HCT116 (cell line): ENCODE data around the gene HORMAD2. TPM values are rescaled to one million over a fixed set of nuclear protein-coding genes. Genes with fewer than 3 reads are reported as not detected.
A peak's percentile ranks its signal among the peaks of the same experiment; 100 is the strongest.
"Not testable (repeated sequence)": the region's sequence is repeated elsewhere in the genome, so short reads cannot be mapped to it uniquely, and the experiment has no call there.

ENCODE experiments used
- ATAC-seq: fragments of 200-7000 bp; cut with Tn5 transposase; 2 replicates; pipeline ENCODE4 v1.9.1; 2020; ENCODE audit warnings: mild to moderate bottlenecking, moderate library complexity
- BruUV-seq: library from RNA; stranded (reverse); fragments of 400-500 nt; replicated peaks from 2 replicates; lab custom pipeline; 2021; lab: Mats Ljungman, UMichigan
- CTCF ChIA-PET: fragments of 300-600 bp; sonication (Branson Sonifier 250); formaldehyde crosslinking; loops from one replicate; lab custom pipeline; 2021; ENCODE audit warnings: antibody characterized with exemption; lab: Charles Lee
- POLR2A ChIA-PET: fragments of 300-600, 350-600 bp; sonication (Branson Sonifier 250); formaldehyde crosslinking; loops from one replicate; lab custom pipeline; 2021; ENCODE audit warnings: antibody characterized with exemption; lab: Charles Lee
- RAD21 ChIA-PET, 2 experiments: fragments of 300-600 bp; sonication (Branson Sonifier 250); formaldehyde crosslinking; loops; one replicate each; lab custom pipeline; 2023; ENCODE audit warnings: low total read pairs in 2 of 2; ENCODE audit not compliant: uncharacterized antibody in 2 of 2, unreplicated experiment in 2 of 2, low non-redundant PET in 1 of 2; lab: Charles Lee
- DNase-seq: peaks from one replicate; pipeline ENCODE4 v3.0.0-alpha.2; 2010; ENCODE audit warnings: low read depth, low spot score
- H2AFZ ChIP-seq: fragments of 200-600 bp; shearing (Covaris generic), sonication (generic); 2 replicates; pipeline ENCODE4 v1.6.1; 2017; ENCODE audit warnings: low read depth, mixed run types, mixed read lengths, antibody characterized with exemption, low read length; ENCODE audit not compliant: poor library complexity, severe bottlenecking
- H3K27ac ChIP-seq: 2 replicates; pipeline ENCODE4 v1.5.1; 2012; ENCODE audit warnings: low read depth, low read length
- H3K27me3 ChIP-seq: fragments of 200-600 bp; sonication (generic); 2 replicates; pipeline ENCODE4 v1.6.1; 2016; ENCODE audit warnings: mixed run types, low read length, mixed read lengths; ENCODE audit not compliant: insufficient read depth
- H3K36me3 ChIP-seq, 2 experiments: fragments of 200-500 bp in 1 of 2; fragments of 200-600 bp in 1 of 2; sonication (Bioruptor generic) in 1 of 2; sonication (generic) in 1 of 2; 2 replicates each; pipeline versions ENCODE4 v1.5.1 to v1.6.1; 2014 to 2016; ENCODE audit warnings: low read length in 2 of 2, inconsistent platforms in 1 of 2, mixed read lengths in 1 of 2, mixed run types in 1 of 2; ENCODE audit not compliant: insufficient read depth in 2 of 2, control insufficient read depth in 1 of 2
- H3K4me1 ChIP-seq, 2 experiments: fragments of 200-600 bp in 1 of 2; sonication (generic) in 1 of 2; 2 replicates each; pipeline versions ENCODE4 v1.5.1 to v1.6.1; 2012 to 2017; ENCODE audit warnings: low read length in 2 of 2, inconsistent platforms in 1 of 2, mild to moderate bottlenecking in 1 of 2, mixed read lengths in 1 of 2, mixed run types in 1 of 2, moderate library complexity in 1 of 2; ENCODE audit not compliant: insufficient read depth in 2 of 2, control insufficient read depth in 1 of 2
- H3K4me2 ChIP-seq: fragments of 200-600 bp; sonication (generic); 2 replicates; pipeline ENCODE4 v1.6.1; 2017; ENCODE audit warnings: mixed run types, low read length, mixed read lengths
- H3K4me3 ChIP-seq, 2 experiments: fragments of 200-600 bp in 1 of 2; sonication (generic) in 1 of 2; replicated peaks in 1 of 2; 2 replicates each; pipeline ENCODE4 v1.5.1; 2011 to 2016; ENCODE audit warnings: low read length in 2 of 2, control low read depth in 1 of 2, low read depth in 1 of 2, mild to moderate bottlenecking in 1 of 2, mixed read lengths in 1 of 2, mixed run types in 1 of 2
- H3K79me2 ChIP-seq: fragments of 200-600 bp; sonication (generic); 2 replicates; pipeline ENCODE4 v1.6.1; 2017; ENCODE audit warnings: mild to moderate bottlenecking, mixed run types, low read length, moderate library complexity, mixed read lengths; ENCODE audit not compliant: insufficient read depth
- H3K9ac ChIP-seq: fragments of 200-600 bp; sonication (generic); 2 replicates; pipeline ENCODE4 v1.6.1; 2016; ENCODE audit warnings: low read length, mixed read lengths
- H3K9me2 ChIP-seq: fragments of 200-600 bp; sonication (generic), shearing (Covaris generic); 2 replicates; pipeline ENCODE4 v1.6.1; 2017; ENCODE audit warnings: mixed run types, mild to moderate bottlenecking, moderate library complexity; ENCODE audit not compliant: insufficient read depth
- H3K9me3 ChIP-seq, 2 experiments: fragments of 200-500 bp in 1 of 2; fragments of 200-600 bp in 1 of 2; sonication (Bioruptor generic) in 1 of 2; sonication (generic) in 1 of 2; 2 replicates each; pipeline ENCODE4 v1.6.1; 2014 to 2017; ENCODE audit warnings: low read length in 2 of 2, mixed read lengths in 2 of 2, inconsistent platforms in 1 of 2, low read depth in 1 of 2, mild to moderate bottlenecking in 1 of 2, mixed run types in 1 of 2, moderate library complexity in 1 of 2; ENCODE audit not compliant: control insufficient read depth in 1 of 2, insufficient read depth in 1 of 2
- H4K20me1 ChIP-seq: fragments of 200-600 bp; sonication (generic), shearing (Covaris generic); 2 replicates; pipeline ENCODE4 v1.6.1; 2017; ENCODE audit warnings: mixed run types, mild to moderate bottlenecking, moderate library complexity; ENCODE audit not compliant: insufficient read depth
- SRF ChIP-seq: IDR thresholded peaks from 2 replicates; pipeline ENCODE4 v1.6.1; 2012; ENCODE audit warnings: low read depth
- ZBTB33 ChIP-seq: IDR thresholded peaks from 2 replicates; pipeline ENCODE4 v1.6.1; 2011; ENCODE audit warnings: mild to moderate bottlenecking, low read length, moderate library complexity; ENCODE audit not compliant: insufficient replicate concordance; ENCODE audit errors: extremely low read depth
- intact Hi-C: fragments of 100-400 bp; cut with micrococcal nuclease; formaldehyde crosslinking; loops from 2 replicates; pipeline ENCODE4 v1.10.0; 2022
- total RNA-seq: library from RNA; stranded (reverse); gene quantifications from one replicate; pipeline ENCODE4 v1.2.1, GENCODE V29; 2021; ENCODE audit not compliant: unreplicated experiment

Gene HORMAD2
- total RNA-seq, 1 experiment from 2014 or later: not detected

- ChIA-PET RAD21 (no interaction called here), CTCF (interaction anchor here (1.4 kb wide), 1 partner anchor 9 kb away, joined by 8 read pairs; no protein-coding TSS in a partner anchor)
Observed at GRCh38 chr22:30097861-30098260, 17.6 kb downstream of the HORMAD2 start.

GRCh38 chr22:30100770-30101169, 20.5 kb downstream of the HORMAD2 start:
- H3K79me2 ChIP-seq, H3K9ac ChIP-seq, ATAC-seq, DNase-seq, H2AFZ ChIP-seq, H3K4me1 ChIP-seq, H3K27me3 ChIP-seq, H3K9me2 ChIP-seq, H3K4me3 ChIP-seq, H3K36me3 ChIP-seq, H3K9me3 ChIP-seq, H4K20me1 ChIP-seq, BruUV-seq, RAD21 ChIA-PET, H3K27ac ChIP-seq, POLR2A ChIA-PET, CTCF ChIA-PET, intact Hi-C loops, H3K4me2 ChIP-seq: not testable (repeated sequence)

More at GRCh38 chr22:30097861-30098260, 17.6 kb downstream of the HORMAD2 start:
- H3K27ac ChIP-seq: no peak overlapping the region
- H3K36me3 ChIP-seq: no peaks in the 10 kb centered on the region
- no peak overlapping the region for H3K4me3 ChIP-seq
- peaks cover 1 to 13% of the 10 kb centered on the region in 2 experiments; a peak in 2 of 4 replicates for H3K9me3 ChIP-seq
- no peak for ATAC-seq
- DNase-seq: no peak
- H2AFZ ChIP-seq: peak overlapping the region; percentile 39
- H3K4me2 ChIP-seq: no peak overlapping the region
- no peaks in the 10 kb centered on the region for H4K20me1 ChIP-seq
- TF ChIP-seq ZBTB33: no peak
- TF ChIP-seq SRF: no peak
- TF ChIP-seq, all 23 proteins: peak for 0
- POLR2A ChIA-PET: no interaction called here
- Histone ChIP-seq H3K4me1 (no peaks in the 10 kb centered on the region), H3K27me3 (no peaks in the 10 kb centered on the region), H3K9ac (no peak overlapping the region), H3K79me2 (no peaks in the 10 kb centered on the region), H3K9me2 (no peaks in the 10 kb centered on the region)
- no TSS peak for BruUV-seq
- intact Hi-C loops: no loop called here
